Heart left ventricle (tissue), 13 donors: ENCODE data around the gene ETV7.

Source experiments
- POLR2A ChIP-seq, 2 donors: fragments of 450-650 bp; IDR thresholded peaks; one replicate each; pipeline ENCODE4 v1.6.1; 2017; ENCODE audit warnings: antibody characterized with exemption in 2 of 2, mild to moderate bottlenecking in 2 of 2, moderate library complexity in 2 of 2
- TF ChIP-seq, protein P1 (sequence below), 12 donors: fragments of 200-600 bp; sonication (generic) in 4 of 12; IDR thresholded peaks; one replicate each; pipeline versions ENCODE4 v1.5.0 to v1.8.0; 2018 to 2022; ENCODE audit warnings: antibody characterized with exemption in 12 of 12, mild to moderate bottlenecking in 5 of 12
- donor health status: ischemic (EF 13 %, LVEDD 7.1; RV severe dilation, severe dysfunction).
- donor health status: DM: no; HTN: yes; CAD: no.
- donor health status: DM: no; HTN: no; CAD: no.
- donor health status: ischemic (EF 25% LVEDD 6.9; RV normal size, moderate dysfunction).
- donor health status: ischemic (EF 25% LVEDD 5.7; RV mildly dilated, moderate dysfunction).
- donor health status: ischemic (EF 35%, LVEDD 5.7; RV mildly dilated, moderate dysfunction).
- donor health status: nonischemic (EF 11% LVEDD 7.7; RV severe dilation, severe dysfunction).
- donor health status: DM: yes; HTN: yes; CAD: no.
- donor health status: PGD.
- donor health status: ischemic (EF 29% LVEDD 5.4; RV normal size, mild dysfunction).
- donor health status: nonischemic (EF 23%, LVEDD 6.1; RV moderate dilation, normal function).

DNA sequence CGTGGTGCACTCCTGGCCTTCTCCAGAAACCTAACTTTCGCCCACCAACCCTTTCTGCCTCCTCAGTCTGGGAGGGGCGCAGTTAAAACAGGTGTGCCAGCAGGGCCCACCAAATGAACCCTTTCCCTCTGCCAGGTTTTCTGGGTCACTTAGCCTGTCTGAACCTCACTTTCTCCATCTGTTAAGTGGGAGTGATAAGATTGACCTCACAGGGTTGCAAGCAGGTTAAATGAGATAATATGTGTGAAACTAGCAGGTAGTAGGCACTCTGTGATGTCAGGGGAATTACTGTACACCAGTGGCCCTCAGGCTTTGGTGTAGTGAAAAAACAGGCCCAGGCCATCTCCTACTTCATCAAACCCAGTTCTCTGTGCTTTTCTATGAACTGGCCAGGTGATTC, 64.9 kb downstream of the ETV7 start:
- no peak for TF ChIP-seq POLR2A (IDR thresholded peaks at IDR 0.05)
- TF ChIP-seq, protein P1, sequence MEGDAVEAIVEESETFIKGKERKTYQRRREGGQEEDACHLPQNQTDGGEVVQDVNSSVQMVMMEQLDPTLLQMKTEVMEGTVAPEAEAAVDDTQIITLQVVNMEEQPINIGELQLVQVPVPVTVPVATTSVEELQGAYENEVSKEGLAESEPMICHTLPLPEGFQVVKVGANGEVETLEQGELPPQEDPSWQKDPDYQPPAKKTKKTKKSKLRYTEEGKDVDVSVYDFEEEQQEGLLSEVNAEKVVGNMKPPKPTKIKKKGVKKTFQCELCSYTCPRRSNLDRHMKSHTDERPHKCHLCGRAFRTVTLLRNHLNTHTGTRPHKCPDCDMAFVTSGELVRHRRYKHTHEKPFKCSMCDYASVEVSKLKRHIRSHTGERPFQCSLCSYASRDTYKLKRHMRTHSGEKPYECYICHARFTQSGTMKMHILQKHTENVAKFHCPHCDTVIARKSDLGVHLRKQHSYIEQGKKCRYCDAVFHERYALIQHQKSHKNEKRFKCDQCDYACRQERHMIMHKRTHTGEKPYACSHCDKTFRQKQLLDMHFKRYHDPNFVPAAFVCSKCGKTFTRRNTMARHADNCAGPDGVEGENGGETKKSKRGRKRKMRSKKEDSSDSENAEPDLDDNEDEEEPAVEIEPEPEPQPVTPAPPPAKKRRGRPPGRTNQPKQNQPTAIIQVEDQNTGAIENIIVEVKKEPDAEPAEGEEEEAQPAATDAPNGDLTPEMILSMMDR (IDR thresholded peaks at IDR 0.05), result no peak
